GM10266 (cell line): ENCODE measurements around the gene MYO5B.

ENCODE experiments used
- DNase-seq: peaks from one replicate; pipeline ENCODE4 v3.0.0; 2012; ENCODE audit errors: extremely low spot score
- CTCF ChIP-seq: IDR thresholded peaks from 2 replicates; pipeline ENCODE4 v1.5.1; 2012; ENCODE audit warnings: mild to moderate bottlenecking, low read depth; ENCODE audit not compliant: control insufficient read depth, insufficient read depth; ENCODE audit errors: missing control alignments

Gene MYO5B

GRCh38 chr18:50195689-50196088 lies 742 bp upstream of the MYO5B start:
- no peak for DNase-seq
- TF ChIP-seq CTCF = no peak

GRCh38 chr18:50193796-50194630 lies 934 bp downstream of the MYO5B start:
- DNase-seq = no peak
- no peak for TF ChIP-seq CTCF

- no peak for TF ChIP-seq CTCF
- DNase-seq = no peak
Observed at GRCh38 chr18:50192995-50193795, 1.8 kb downstream of the MYO5B start.

GRCh38 chr18:50190926-50191325 lies 4.0 kb downstream of the MYO5B start:
- no peak for DNase-seq
- TF ChIP-seq CTCF = no peak

- no peak for TF ChIP-seq CTCF
- no peak for DNase-seq
Observed at GRCh38 chr18:50190236-50190635, 4.7 kb downstream of the MYO5B start.

GRCh38 chr18:50189160-50189559 lies 5.8 kb downstream of the MYO5B start:
- TF ChIP-seq CTCF = no peak
- DNase-seq = peak; percentile 36

GRCh38 chr18:50188652-50189051 lies 6.3 kb downstream of the MYO5B start:
- no peak for DNase-seq
- TF ChIP-seq CTCF = no peak
